OCI-LY3 (cell line): ENCODE data around the gene GRID1.

Experiments
- H2AFZ ChIP-seq: fragments of 200-600, 300-600 bp; shearing (Covaris generic); 2 replicates; pipeline ENCODE4 v1.6.0; 2014; ENCODE audit warnings: antibody characterized with exemption, low read depth, low read length
- H3K27ac ChIP-seq: fragments of 200-600, 300-600 bp; sonication (generic); 2 replicates; pipeline ENCODE4 v1.5.1; 2014; ENCODE audit warnings: mild to moderate bottlenecking, low read length, moderate library complexity, mixed read lengths
- H3K27me3 ChIP-seq: fragments of 200-600, 300-600 bp; sonication (generic); 2 replicates; pipeline ENCODE4 v1.6.1; 2014; ENCODE audit warnings: low read depth, low read length, mixed read lengths
- H3K36me3 ChIP-seq: fragments of 200-600, 300-600 bp; sonication (generic); replicated peaks from 2 replicates; pipeline ENCODE3; 2014; ENCODE audit warnings: low read depth, low read length, mixed read lengths
- H3K4me1 ChIP-seq: fragments of 300-600, 200-600 bp; sonication (generic); 2 replicates; pipeline ENCODE4 v1.6.1; 2014; ENCODE audit warnings: low read length, mixed read lengths
- H3K4me2 ChIP-seq: fragments of 200-600, 300-600 bp; sonication (generic); 2 replicates; pipeline ENCODE4 v1.6.1; 2014; ENCODE audit warnings: low read length, mixed read lengths
- H3K4me3 ChIP-seq: fragments of 300-600, 200-600 bp; sonication (generic); 2 replicates; pipeline ENCODE4 v1.5.1; 2014; ENCODE audit warnings: antibody characterized with exemption, mild to moderate bottlenecking, low read length, moderate library complexity
- H3K79me2 ChIP-seq: fragments of 300-600, 200-600 bp; shearing (Covaris generic); 2 replicates; pipeline ENCODE4 v1.6.1; 2014; ENCODE audit warnings: mild to moderate bottlenecking, low read length, mixed read lengths
- H3K9ac ChIP-seq: fragments of 300-600, 200-600 bp; shearing (Covaris generic); 2 replicates; pipeline ENCODE4 v1.6.0; 2014; ENCODE audit warnings: mild to moderate bottlenecking, low read length, moderate library complexity
- H3K9me3 ChIP-seq: fragments of 200-600, 300-600 bp; shearing (Covaris generic); 2 replicates; pipeline ENCODE4 v1.6.1; 2014; ENCODE audit warnings: low read length, mixed read lengths; ENCODE audit not compliant: insufficient read depth
- H4K20me1 ChIP-seq: fragments of 200-600, 300-600 bp; sonication (generic); 2 replicates; pipeline ENCODE4 v1.6.1; 2016; ENCODE audit warnings: low read length, mixed read lengths; ENCODE audit not compliant: insufficient read depth
- CTCF ChIP-seq: fragments of 200-600, 300-600 bp; sonication (generic); IDR thresholded peaks from 2 replicates; pipeline ENCODE4 v1.5.1; 2014; ENCODE audit warnings: antibody characterized with exemption, low read length, low read depth
- EZH2phosphoT487 ChIP-seq: fragments of 200-600 bp; shearing (Covaris generic); IDR thresholded peaks from 2 replicates; pipeline ENCODE4 v1.6.1; 2018; ENCODE audit warnings: antibody characterized with exemption, mixed run types, low read depth

GRID1 gene

GRCh38 chr10:85602306-85602705, 764.3 kb downstream of the GRID1 start:
- Histone ChIP-seq H3K9me3 (no peaks in the 10 kb centered on the region), H3K79me2 (no peaks in the 10 kb centered on the region), H4K20me1 (no peaks in the 10 kb centered on the region), H3K27me3 (no peaks in the 10 kb centered on the region), H3K4me1 (no peaks in the 10 kb centered on the region), H3K4me3 (no peak overlapping the region), H2AFZ (no peak overlapping the region), H3K4me2 (no peak overlapping the region), H3K36me3 (no peaks in the 10 kb centered on the region), H3K27ac (no peak overlapping the region), H3K9ac (no peak overlapping the region)
- TF ChIP-seq CTCF, result no peak
- no peak for TF ChIP-seq EZH2phosphoT487

DNA sequence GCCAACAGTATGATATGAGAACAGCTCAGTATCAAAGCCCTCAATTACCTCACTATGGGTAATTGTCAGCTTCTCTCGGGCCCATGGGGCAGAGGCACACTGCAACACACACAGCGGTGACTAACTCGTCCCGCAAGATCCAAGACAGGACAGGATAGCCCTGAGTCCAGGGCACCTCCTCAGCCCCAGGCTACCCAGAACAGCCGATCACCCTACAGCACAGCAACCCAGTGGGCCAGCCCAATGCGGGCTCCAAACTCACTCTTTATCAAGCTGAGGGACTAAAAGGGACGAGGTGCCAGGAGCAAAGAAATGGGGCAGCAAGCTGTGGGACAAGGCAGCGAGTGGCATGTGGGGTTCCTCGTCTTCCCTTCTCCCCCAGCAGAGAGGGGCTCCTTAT, 765.1 kb downstream of the GRID1 start:
- Histone ChIP-seq H3K27ac (no peak overlapping the region), H3K4me1 (no peaks in the 10 kb centered on the region), H3K9me3 (no peaks in the 10 kb centered on the region), H3K27me3 (no peaks in the 10 kb centered on the region), H3K4me2 (no peak overlapping the region), H2AFZ (no peak overlapping the region), H4K20me1 (no peaks in the 10 kb centered on the region), H3K4me3 (no peak overlapping the region), H3K36me3 (no peaks in the 10 kb centered on the region), H3K9ac (no peak overlapping the region), H3K79me2 (no peaks in the 10 kb centered on the region)
- TF ChIP-seq CTCF (no peak), EZH2phosphoT487 (no peak)

DNA sequence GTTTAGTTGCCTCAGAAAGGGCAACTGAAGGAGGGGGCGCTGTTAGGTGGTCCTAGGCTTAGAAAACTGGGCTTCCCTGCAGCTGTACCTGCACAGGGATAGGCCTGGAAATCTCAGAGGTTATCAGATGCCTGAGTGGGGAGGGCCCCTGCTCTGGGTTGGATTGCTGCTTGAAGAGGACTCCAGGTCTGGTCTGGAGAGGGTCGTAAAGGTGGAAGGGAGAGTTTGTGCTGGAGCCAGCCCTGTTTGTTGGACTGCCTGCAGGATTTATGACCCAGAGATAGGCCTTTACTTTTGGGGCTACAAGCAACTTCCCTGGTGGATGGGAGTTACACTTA, 765.9 kb downstream of the GRID1 start:
- Histone ChIP-seq H2AFZ (no peak overlapping the region), H3K27me3 (no peaks in the 10 kb centered on the region), H3K4me3 (no peak overlapping the region), H3K9ac (no peak overlapping the region), H3K4me2 (no peak overlapping the region), H3K27ac (no peak overlapping the region), H3K79me2 (no peaks in the 10 kb centered on the region), H3K9me3 (no peaks in the 10 kb centered on the region), H4K20me1 (no peaks in the 10 kb centered on the region), H3K36me3 (no peaks in the 10 kb centered on the region), H3K4me1 (no peaks in the 10 kb centered on the region)
- TF ChIP-seq CTCF (no peak), EZH2phosphoT487 (no peak)

DNA sequence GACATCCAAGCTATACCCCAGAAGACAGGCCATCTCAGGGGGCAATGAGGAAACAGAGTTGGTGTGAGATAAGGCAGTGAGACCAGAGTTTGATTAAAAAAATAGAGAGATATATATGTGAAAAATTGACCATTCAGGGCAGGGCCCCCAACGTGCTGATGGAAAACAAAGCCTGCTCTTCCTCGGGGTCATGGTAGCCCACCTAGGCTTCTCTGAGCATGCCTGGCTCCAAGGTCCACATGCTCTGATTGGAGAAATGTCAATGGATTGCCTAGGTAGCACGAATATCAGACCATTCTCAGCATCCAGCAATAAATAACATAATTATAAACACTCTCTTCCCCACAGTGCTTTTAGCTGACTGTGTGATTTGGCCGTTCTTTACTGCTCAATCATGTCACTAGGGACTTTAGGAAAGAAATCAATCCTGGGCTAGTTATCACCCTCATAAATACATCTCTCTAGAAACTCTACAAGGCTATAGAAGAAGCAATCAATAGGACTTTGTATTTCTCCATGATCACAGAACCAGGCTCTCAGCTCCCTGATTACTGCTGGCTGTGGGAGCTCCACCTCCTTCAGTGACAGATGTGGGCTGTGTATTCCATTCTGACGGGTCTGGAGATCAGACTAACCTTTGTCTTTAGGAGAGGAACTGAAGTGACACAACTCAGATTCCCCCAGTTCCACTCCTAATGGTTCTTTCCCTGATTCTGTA, 766.4 kb downstream of the GRID1 start:
- Histone ChIP-seq H4K20me1 (no peaks in the 10 kb centered on the region), H3K9ac (no peak overlapping the region), H3K27ac (no peak overlapping the region), H3K36me3 (no peaks in the 10 kb centered on the region), H3K27me3 (no peaks in the 10 kb centered on the region), H3K4me3 (no peak overlapping the region), H3K4me1 (no peaks in the 10 kb centered on the region), H3K4me2 (no peak overlapping the region), H3K79me2 (no peaks in the 10 kb centered on the region), H2AFZ (no peak overlapping the region), H3K9me3 (no peaks in the 10 kb centered on the region)
- TF ChIP-seq EZH2phosphoT487, result no peak
- no peak for TF ChIP-seq CTCF
